SK-N-SH (cell line): ENCODE measurements around the gene APOD.

Source experiments
- EP300 ChIP-seq, 2 experiments: IDR thresholded peaks; 2 replicates each; pipeline versions ENCODE4 v1.4.0 to v1.6.1; 2012; ENCODE audit warnings: borderline replicate concordance in 1 of 2, low read depth in 1 of 2, low read length in 1 of 2
- GABPA ChIP-seq: IDR thresholded peaks from 2 replicates; pipeline ENCODE4 v1.4.0; 2012; ENCODE audit warnings: low read depth, mild to moderate bottlenecking
- JUND ChIP-seq: IDR thresholded peaks from 2 replicates; pipeline ENCODE4 v1.4.0; 2012
- TAF1 ChIP-seq: IDR thresholded peaks from 2 replicates; pipeline ENCODE4 v1.6.1; 2012; ENCODE audit warnings: low read depth, mild to moderate bottlenecking, low read length, moderate library complexity, borderline replicate concordance
- YY1 ChIP-seq: IDR thresholded peaks from 2 replicates; pipeline ENCODE4 v1.4.0; 2012; ENCODE audit warnings: low read depth, mild to moderate bottlenecking
- TF ChIP-seq, protein P1 (sequence below): fragments of 200-600 bp; sonication (generic); IDR thresholded peaks from 2 replicates; pipeline ENCODE4 v1.6.1; 2017; ENCODE audit warnings: antibody characterized with exemption, mild to moderate bottlenecking, moderate library complexity
- TF ChIP-seq, protein P2 (sequence below): fragments of 150-350 bp; IDR thresholded peaks from 2 replicates; pipeline ENCODE4 v1.6.1; 2016; ENCODE audit warnings: mild to moderate bottlenecking, low read depth, low read length
- TF ChIP-seq, protein P3 (sequence below): IDR thresholded peaks from 2 replicates; pipeline ENCODE4 v1.6.1; 2012; ENCODE audit warnings: mild to moderate bottlenecking, low read depth, low read length, moderate library complexity

DNA sequence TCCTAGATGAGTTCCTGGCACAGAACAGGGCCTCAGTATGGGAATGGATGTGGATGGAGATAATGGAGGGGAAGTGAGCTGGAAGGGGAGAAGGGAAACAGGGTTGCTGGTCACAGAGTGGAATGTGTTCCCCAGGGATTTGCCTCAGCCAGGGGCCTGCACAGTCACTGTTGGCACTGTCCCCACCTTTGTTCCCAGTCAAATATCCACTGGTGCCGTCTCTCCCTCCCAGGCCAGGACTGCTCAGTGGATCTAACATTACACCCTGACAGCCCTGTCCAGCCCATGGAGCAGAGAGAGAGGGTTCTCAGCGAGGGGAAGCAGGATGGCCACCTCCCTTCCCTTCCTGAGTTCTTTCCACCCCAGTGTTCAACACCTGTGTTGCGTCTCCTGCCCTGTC lies 39.1 kb downstream of the APOD start:
- TF ChIP-seq YY1 (no peak), GABPA (no peak), JUND (no peak), TAF1 (no peak), EP300 (IDR thresholded peaks at IDR 0.05; ENCODE audit: borderline replicate concordance in 1 of 2, low read depth in 1 of 2, low read length in 1 of 2) (no peak)
- TF ChIP-seq, protein P1, sequence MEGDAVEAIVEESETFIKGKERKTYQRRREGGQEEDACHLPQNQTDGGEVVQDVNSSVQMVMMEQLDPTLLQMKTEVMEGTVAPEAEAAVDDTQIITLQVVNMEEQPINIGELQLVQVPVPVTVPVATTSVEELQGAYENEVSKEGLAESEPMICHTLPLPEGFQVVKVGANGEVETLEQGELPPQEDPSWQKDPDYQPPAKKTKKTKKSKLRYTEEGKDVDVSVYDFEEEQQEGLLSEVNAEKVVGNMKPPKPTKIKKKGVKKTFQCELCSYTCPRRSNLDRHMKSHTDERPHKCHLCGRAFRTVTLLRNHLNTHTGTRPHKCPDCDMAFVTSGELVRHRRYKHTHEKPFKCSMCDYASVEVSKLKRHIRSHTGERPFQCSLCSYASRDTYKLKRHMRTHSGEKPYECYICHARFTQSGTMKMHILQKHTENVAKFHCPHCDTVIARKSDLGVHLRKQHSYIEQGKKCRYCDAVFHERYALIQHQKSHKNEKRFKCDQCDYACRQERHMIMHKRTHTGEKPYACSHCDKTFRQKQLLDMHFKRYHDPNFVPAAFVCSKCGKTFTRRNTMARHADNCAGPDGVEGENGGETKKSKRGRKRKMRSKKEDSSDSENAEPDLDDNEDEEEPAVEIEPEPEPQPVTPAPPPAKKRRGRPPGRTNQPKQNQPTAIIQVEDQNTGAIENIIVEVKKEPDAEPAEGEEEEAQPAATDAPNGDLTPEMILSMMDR, result no peak
- TF ChIP-seq, protein P2, sequence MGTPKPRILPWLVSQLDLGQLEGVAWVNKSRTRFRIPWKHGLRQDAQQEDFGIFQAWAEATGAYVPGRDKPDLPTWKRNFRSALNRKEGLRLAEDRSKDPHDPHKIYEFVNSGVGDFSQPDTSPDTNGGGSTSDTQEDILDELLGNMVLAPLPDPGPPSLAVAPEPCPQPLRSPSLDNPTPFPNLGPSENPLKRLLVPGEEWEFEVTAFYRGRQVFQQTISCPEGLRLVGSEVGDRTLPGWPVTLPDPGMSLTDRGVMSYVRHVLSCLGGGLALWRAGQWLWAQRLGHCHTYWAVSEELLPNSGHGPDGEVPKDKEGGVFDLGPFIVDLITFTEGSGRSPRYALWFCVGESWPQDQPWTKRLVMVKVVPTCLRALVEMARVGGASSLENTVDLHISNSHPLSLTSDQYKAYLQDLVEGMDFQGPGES, result no peak
- TF ChIP-seq, protein P3, sequence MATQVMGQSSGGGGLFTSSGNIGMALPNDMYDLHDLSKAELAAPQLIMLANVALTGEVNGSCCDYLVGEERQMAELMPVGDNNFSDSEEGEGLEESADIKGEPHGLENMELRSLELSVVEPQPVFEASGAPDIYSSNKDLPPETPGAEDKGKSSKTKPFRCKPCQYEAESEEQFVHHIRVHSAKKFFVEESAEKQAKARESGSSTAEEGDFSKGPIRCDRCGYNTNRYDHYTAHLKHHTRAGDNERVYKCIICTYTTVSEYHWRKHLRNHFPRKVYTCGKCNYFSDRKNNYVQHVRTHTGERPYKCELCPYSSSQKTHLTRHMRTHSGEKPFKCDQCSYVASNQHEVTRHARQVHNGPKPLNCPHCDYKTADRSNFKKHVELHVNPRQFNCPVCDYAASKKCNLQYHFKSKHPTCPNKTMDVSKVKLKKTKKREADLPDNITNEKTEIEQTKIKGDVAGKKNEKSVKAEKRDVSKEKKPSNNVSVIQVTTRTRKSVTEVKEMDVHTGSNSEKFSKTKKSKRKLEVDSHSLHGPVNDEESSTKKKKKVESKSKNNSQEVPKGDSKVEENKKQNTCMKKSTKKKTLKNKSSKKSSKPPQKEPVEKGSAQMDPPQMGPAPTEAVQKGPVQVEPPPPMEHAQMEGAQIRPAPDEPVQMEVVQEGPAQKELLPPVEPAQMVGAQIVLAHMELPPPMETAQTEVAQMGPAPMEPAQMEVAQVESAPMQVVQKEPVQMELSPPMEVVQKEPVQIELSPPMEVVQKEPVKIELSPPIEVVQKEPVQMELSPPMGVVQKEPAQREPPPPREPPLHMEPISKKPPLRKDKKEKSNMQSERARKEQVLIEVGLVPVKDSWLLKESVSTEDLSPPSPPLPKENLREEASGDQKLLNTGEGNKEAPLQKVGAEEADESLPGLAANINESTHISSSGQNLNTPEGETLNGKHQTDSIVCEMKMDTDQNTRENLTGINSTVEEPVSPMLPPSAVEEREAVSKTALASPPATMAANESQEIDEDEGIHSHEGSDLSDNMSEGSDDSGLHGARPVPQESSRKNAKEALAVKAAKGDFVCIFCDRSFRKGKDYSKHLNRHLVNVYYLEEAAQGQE, result no peak
